K562 (cell line): ENCODE measurements around the gene RBM20. TPM values are rescaled to one million over a fixed set of nuclear protein-coding genes. Genes with fewer than 3 reads are reported as not detected.

ENCODE experiments used
- ATAC-seq: fragments of 200-7000 bp; cut with Tn5 transposase; 3 replicates; pipeline ENCODE4 v1.9.1; 2020; ENCODE audit warnings: moderate library complexity
- BruUV-seq: library from RNA; stranded (reverse); fragments of 400-500 nt; replicated peaks from 2 replicates; lab custom pipeline; 2021; lab: Mats Ljungman, UMichigan
- CTCF ChIA-PET: fragments of 300-600 bp; formaldehyde crosslinking; extraction: SDS; loops from one replicate; lab custom pipeline; 2021; ENCODE audit warnings: low intra/inter-chr PET ratio; lab: Yijun Ruan, JAX
- POLR2A ChIA-PET: fragments of 300-600, 350-650 bp; sonication (Branson Sonifier 250); formaldehyde crosslinking; extraction: SDS; loops from one replicate; lab custom pipeline; 2021; ENCODE audit warnings: antibody characterized with exemption, inconsistent platforms; lab: Yijun Ruan, JAX
- DNase-seq, 4 experiments: peaks; one replicate each; pipeline versions ENCODE4 v3.0.0 to v3.0.0-alpha.2; 2011 to 2018; ENCODE audit warnings: low spot score in 3 of 4, mixed read lengths in 3 of 4; ENCODE audit errors: extremely low read depth in 1 of 4
- FAIRE-seq: peaks from 2 replicates; lab custom pipeline; 2011; peaks lifted over from hg19 to GRCh38; lab: Jason Lieb, UNC
- H2AFZ ChIP-seq: 2 replicates; pipeline ENCODE4 v1.6.0; 2011; ENCODE audit warnings: low read depth, low read length, control low read depth, inconsistent platforms
- H3K27ac ChIP-seq: fragments of 200-600 bp; 3 replicates; pipeline ENCODE4 v1.8.0; 2011; ENCODE audit warnings: low read depth, mild to moderate bottlenecking, control low read depth, inconsistent platforms, low read length, moderate library complexity, mixed read lengths; ENCODE audit errors: extremely low read depth
- H3K27me3 ChIP-seq, 2 experiments: fragments of 300-600 bp in 1 of 2; 2 replicates in 1 of 2; 3 replicates in 1 of 2; pipeline versions ENCODE4 v1.6.0 to v1.8.0; 2011; ENCODE audit warnings: inconsistent platforms in 2 of 2, low read length in 2 of 2, mild to moderate bottlenecking in 1 of 2, mixed read lengths in 1 of 2, moderate library complexity in 1 of 2; ENCODE audit not compliant: control insufficient read depth in 2 of 2, insufficient read depth in 2 of 2
- H3K36me3 ChIP-seq: fragments of 300-600 bp; 3 replicates; pipeline ENCODE4 v1.8.0; 2011; ENCODE audit warnings: mild to moderate bottlenecking, low read length, inconsistent platforms; ENCODE audit not compliant: control insufficient read depth, insufficient read depth
- H3K4me1 ChIP-seq, 2 experiments: fragments of 200-600 bp in 1 of 2; replicated peaks in 1 of 2; 2 replicates in 1 of 2; 3 replicates in 1 of 2; pipeline versions ENCODE4 v1.5.1 to v1.8.0; 2011; ENCODE audit warnings: inconsistent platforms in 2 of 2, low read length in 2 of 2, mild to moderate bottlenecking in 1 of 2, mixed read lengths in 1 of 2, moderate library complexity in 1 of 2; ENCODE audit not compliant: control insufficient read depth in 2 of 2, insufficient read depth in 2 of 2
- H3K4me2 ChIP-seq: 2 replicates; pipeline ENCODE4 v1.6.1; 2011; ENCODE audit warnings: low read length, control low read depth, inconsistent platforms, mixed read lengths; ENCODE audit not compliant: insufficient read depth
- H3K4me3 ChIP-seq: fragments of 200-600 bp; sonication (generic), shearing (Covaris generic); 2 replicates; pipeline ENCODE4 v1.5.1; 2016; ENCODE audit warnings: control low read depth, inconsistent platforms
- H3K79me2 ChIP-seq: fragments of 200-600 bp; 3 replicates; pipeline ENCODE4 v1.8.0; 2011; ENCODE audit warnings: low read length, inconsistent platforms; ENCODE audit not compliant: control insufficient read depth, insufficient read depth
- H3K9ac ChIP-seq, 2 experiments: 2 replicates each; pipeline versions ENCODE4 v1.6.0 to v1.6.1; 2011; ENCODE audit warnings: low read depth in 2 of 2, low read length in 2 of 2, control low read depth in 1 of 2, inconsistent platforms in 1 of 2, mild to moderate bottlenecking in 1 of 2, mixed read lengths in 1 of 2; ENCODE audit not compliant: insufficient read depth in 1 of 2
- H3K9me1 ChIP-seq: one replicate; pipeline ENCODE4 v1.6.0; 2011; ENCODE audit warnings: inconsistent platforms, mild to moderate bottlenecking, low read length, moderate library complexity; ENCODE audit not compliant: control insufficient read depth, insufficient read depth
- H3K9me3 ChIP-seq: replicated peaks from 2 replicates; pipeline ENCODE4 v1.5.1; 2011; ENCODE audit warnings: low read depth, low read length, inconsistent platforms; ENCODE audit not compliant: control insufficient read depth, insufficient read depth
- H4K20me1 ChIP-seq: replicated peaks from 2 replicates; pipeline ENCODE4 v1.6.1; 2011; ENCODE audit warnings: low read length, inconsistent platforms, mixed read lengths; ENCODE audit not compliant: control insufficient read depth, insufficient read depth
- FOXJ3 ChIP-seq: sonication (generic); formaldehyde crosslinking; IDR thresholded peaks from 2 replicates; pipeline ENCODE4 v1.4.0; 2020; ENCODE audit warnings: mild to moderate bottlenecking, missing genetic modification reagents
- HDAC6 ChIP-seq: IDR thresholded peaks from 2 replicates; pipeline ENCODE4 v1.6.1; 2012; ENCODE audit warnings: low read depth, mild to moderate bottlenecking, control low read depth, inconsistent platforms, low read length, moderate library complexity
- KHSRP ChIP-seq: fragments of 450-650 bp; IDR thresholded peaks from 2 replicates; pipeline ENCODE4 v1.6.1; 2017
- LCOR ChIP-seq: sonication (generic); formaldehyde crosslinking; IDR thresholded peaks from 2 replicates; pipeline ENCODE4 v1.8.0; 2022; ENCODE audit warnings: mild to moderate bottlenecking, missing genetic modification reagents
- MXI1 ChIP-seq: IDR thresholded peaks from 2 replicates; pipeline ENCODE4 v1.6.1; 2011; ENCODE audit warnings: low read depth, mild to moderate bottlenecking, improper control_type of control experiment, low read length
- POLR3A ChIP-seq: IDR thresholded peaks from 2 replicates; pipeline ENCODE4 v1.6.1; 2011; ENCODE audit warnings: borderline replicate concordance, mild to moderate bottlenecking, moderate library complexity; ENCODE audit not compliant: insufficient read length, insufficient read depth; ENCODE audit errors: extremely low read depth
- SMAD3 ChIP-seq: fragments of 450-650 bp; formaldehyde crosslinking; conservative IDR thresholded peaks from 2 replicates; pipeline ENCODE4 v1.4.0; 2020; ENCODE audit warnings: mild to moderate bottlenecking
- TAF9B ChIP-seq: fragments of 450-650 bp; IDR thresholded peaks from 2 replicates; pipeline ENCODE4 v1.6.1; 2018; ENCODE audit warnings: mild to moderate bottlenecking; ENCODE audit not compliant: partially characterized antibody
- TBP ChIP-seq: optimal IDR thresholded peaks from 2 replicates; pipeline ENCODE3; 2011; ENCODE audit warnings: low read depth, low read length, improper control_type of control experiment
- ZNF224 ChIP-seq: sonication (generic); formaldehyde crosslinking; IDR thresholded peaks from 2 replicates; pipeline ENCODE4 v1.8.0; 2022; ENCODE audit warnings: mild to moderate bottlenecking, missing genetic modification reagents
- ZNF354B ChIP-seq: fragments of 250-450 bp; sonication (Bioruptor Pico); IDR thresholded peaks from 2 replicates; pipeline ENCODE4 v1.4.0; 2020
- ZNF699 ChIP-seq: fragments of 250-450 bp; sonication (Bioruptor Pico); IDR thresholded peaks from 2 replicates; pipeline ENCODE4 v1.8.0; 2021; ENCODE audit warnings: mild to moderate bottlenecking, moderate library complexity; ENCODE audit not compliant: insufficient replicate concordance
- WGBS: fragments of 100-300 bp; shearing (Covaris generic); methylation state at CpG from one replicate; pipeline ENCODE4 v1.1.6; 2016; ENCODE audit warnings: low coverage, mixed read lengths; ENCODE audit not compliant: insufficient coverage; ENCODE audit errors: missing lambda C conversion rate; 5-methylcytosine and 5-hydroxymethylcytosine counted together
- in situ Hi-C: fragments of 300-500 bp; cut with MboI; formaldehyde crosslinking; loops from 4 replicates; pipeline ENCODE4 v1.15.0; 2018; ENCODE audit warnings: inconsistent platforms, mixed read lengths
- intact Hi-C: fragments of 100-400 bp; cut with micrococcal nuclease; formaldehyde crosslinking; loops from 2 replicates; pipeline ENCODE4 v1.14.2; 2022
- polyA plus RNA-seq, 8 experiments: library from polyadenylated mRNA; depleted of rRNA in 4 of 8; stranded (reverse) in 5 of 8; unstranded in 3 of 8; fragments of >200 nt; fragmentation: Nextera tagmentation in 2 of 8; fragmentation: Illumina TruSeq in 1 of 8; extraction: Ambion mirVana in 2 of 8; extraction: Trizol in 1 of 8; gene quantifications; 2 replicates each; pipeline versions ENCODE4 v1.2.1 to v1.2.3, GENCODE V29; 2011 to 2014; ENCODE audit warnings: inconsistent platforms in 1 of 8, missing spikeins in 1 of 8
- total RNA-seq, 7 experiments: library from RNA; depleted of rRNA in 6 of 7; stranded (reverse); fragments of >200 nt in 6 of 7; fragmentation: Illumina TruSeq in 2 of 7; extraction: Trizol in 2 of 7; gene quantifications; 2 replicates each; pipeline versions ENCODE4 v1.2.1 to v1.2.3, GENCODE V29; 2011 to 2021; ENCODE audit warnings: low replicate concordance in 1 of 7
- TF ChIP-seq, protein P1 (sequence below), 3 experiments: fragments of 200-800 bp in 1 of 3; fragments of 250-450 bp in 1 of 3; fragments of 450-650 bp in 1 of 3; sonication (Bioruptor Pico) in 1 of 3; sonication (Bioruptor generic) in 1 of 3; formaldehyde crosslinking in 1 of 3; IDR thresholded peaks; 2 replicates each; pipeline versions ENCODE4 v1.6.1 to v1.8.0; 2016 to 2022; ENCODE audit warnings: mild to moderate bottlenecking in 2 of 3, missing genetic modification characterization in 2 of 3, missing compliant biosample characterization in 1 of 3, moderate library complexity in 1 of 3
- TF ChIP-seq, protein P2 (sequence below): fragments of 450-650 bp; IDR thresholded peaks from 2 replicates; pipeline ENCODE4 v1.7.0; 2016; ENCODE audit warnings: borderline replicate concordance
- TF ChIP-seq, protein P3 (sequence below): fragments of 250-450 bp; sonication (Bioruptor Pico); IDR thresholded peaks from 2 replicates; pipeline ENCODE4 v1.8.0; 2021; ENCODE audit warnings: borderline replicate concordance, mild to moderate bottlenecking, moderate library complexity; ENCODE audit not compliant: poor library complexity, severe bottlenecking

RBM20 gene
- total and polyA plus RNA-seq, 9 of the 15 experiments (the other 6 are each of a cell fraction or from before 2014, with no cell fraction given) = 0.63 to 5.7 (median 3.2) TPM

DNA sequence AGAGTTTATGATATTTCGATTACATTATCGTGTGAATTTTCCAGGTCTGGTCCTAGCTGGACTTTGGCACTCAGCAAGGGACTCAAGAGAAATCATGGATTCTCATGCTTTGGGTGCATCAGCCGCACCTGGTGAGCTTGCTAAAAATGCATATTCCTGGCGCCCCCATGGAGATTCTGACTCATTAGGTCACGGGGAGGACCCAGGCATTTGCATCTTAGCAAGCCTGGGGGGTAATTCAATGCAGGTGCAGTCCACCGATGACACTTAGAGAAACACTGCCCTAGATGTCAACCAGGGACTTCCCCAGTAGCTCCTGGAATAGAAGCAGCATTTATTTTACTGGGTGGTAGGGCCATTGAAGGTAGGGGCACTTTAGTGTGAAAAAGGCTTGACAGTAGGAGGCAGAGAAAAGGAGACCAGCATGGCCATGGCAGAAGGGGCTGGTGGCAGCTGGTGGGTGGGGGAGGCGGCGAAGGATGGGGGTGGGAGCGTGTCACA lies 197.7 kb downstream of the RBM20 start (continued):
- TF ChIP-seq, protein P1, sequence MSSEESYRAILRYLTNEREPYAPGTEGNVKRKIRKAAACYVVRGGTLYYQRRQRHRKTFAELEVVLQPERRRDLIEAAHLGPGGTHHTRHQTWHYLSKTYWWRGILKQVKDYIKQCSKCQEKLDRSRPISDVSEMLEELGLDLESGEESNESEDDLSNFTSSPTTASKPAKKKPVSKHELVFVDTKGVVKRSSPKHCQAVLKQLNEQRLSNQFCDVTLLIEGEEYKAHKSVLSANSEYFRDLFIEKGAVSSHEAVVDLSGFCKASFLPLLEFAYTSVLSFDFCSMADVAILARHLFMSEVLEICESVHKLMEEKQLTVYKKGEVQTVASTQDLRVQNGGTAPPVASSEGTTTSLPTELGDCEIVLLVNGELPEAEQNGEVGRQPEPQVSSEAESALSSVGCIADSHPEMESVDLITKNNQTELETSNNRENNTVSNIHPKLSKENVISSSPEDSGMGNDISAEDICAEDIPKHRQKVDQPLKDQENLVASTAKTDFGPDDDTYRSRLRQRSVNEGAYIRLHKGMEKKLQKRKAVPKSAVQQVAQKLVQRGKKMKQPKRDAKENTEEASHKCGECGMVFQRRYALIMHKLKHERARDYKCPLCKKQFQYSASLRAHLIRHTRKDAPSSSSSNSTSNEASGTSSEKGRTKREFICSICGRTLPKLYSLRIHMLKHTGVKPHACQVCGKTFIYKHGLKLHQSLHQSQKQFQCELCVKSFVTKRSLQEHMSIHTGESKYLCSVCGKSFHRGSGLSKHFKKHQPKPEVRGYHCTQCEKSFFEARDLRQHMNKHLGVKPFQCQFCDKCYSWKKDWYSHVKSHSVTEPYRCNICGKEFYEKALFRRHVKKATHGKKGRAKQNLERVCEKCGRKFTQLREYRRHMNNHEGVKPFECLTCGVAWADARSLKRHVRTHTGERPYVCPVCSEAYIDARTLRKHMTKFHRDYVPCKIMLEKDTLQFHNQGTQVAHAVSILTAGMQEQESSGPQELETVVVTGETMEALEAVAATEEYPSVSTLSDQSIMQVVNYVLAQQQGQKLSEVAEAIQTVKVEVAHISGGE (CRISPR knock-in tag; IDR thresholded peaks at IDR 0.05) = no peak
- no peak for TF ChIP-seq ZNF224 (CRISPR knock-in tag)
- TF ChIP-seq FOXJ3 (CRISPR knock-in tag) = no peak
- no peak for TF ChIP-seq LCOR

DNA sequence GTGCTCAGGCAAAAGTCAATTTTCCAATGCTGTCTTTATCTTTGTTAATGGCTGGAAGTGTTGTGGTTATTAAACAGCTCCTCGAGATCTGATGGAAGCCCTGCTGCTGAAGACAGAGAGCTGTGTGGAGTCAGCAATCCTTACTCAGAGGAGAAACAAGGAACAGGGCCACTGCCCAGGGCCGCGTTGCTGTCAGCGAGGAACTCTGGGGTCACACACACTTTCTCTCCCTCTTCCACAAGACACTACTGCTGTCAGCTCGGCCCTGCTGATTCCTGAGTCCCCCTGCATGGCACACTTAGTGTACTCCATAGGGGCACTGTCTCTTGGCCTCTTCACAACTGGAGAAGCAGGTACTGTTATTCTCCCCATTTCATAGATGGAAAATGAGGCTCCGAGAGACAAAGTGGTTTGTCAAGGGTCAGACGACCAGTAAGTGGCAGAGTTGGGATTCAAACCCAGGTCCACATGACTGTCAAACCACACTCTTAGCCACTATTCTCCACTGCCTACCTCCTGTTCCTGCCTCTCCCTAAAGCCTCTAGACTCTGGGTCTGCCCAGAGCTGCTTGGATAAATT lies 198.3 kb downstream of the RBM20 start:
- Histone ChIP-seq H4K20me1 (no peaks in the 10 kb centered on the region), H3K9me1 (no peaks in the 10 kb centered on the region), H3K79me2 (no peaks in the 10 kb centered on the region), H3K4me2 (no peak overlapping the region), H3K9me3 (no peaks in the 10 kb centered on the region), H3K27me3 (no peaks in the 10 kb centered on the region), H3K27ac (no peak overlapping the region), H2AFZ (no peak overlapping the region), H3K9ac (no peak overlapping the region), H3K4me1 (peaks cover 6 to 16% of the 10 kb centered on the region in 2 experiments; a peak in 4 of 5 replicates), H3K36me3 (no peaks in the 10 kb centered on the region; the same call in 2 of the 3 replicates), H3K4me3 (no peak overlapping the region)
- ATAC-seq (no peak), DNase-seq (no peak), FAIRE-seq (no peak)
- BruUV-seq = TSS peak; percentile 99
- POLR2A ChIA-PET = no interaction called here
- CTCF ChIA-PET = no interaction called here
- WGBS = 59% methylated on average over 4 of the region's 7 CpGs
- in situ Hi-C loops (no loop called here), intact Hi-C loops (no loop called here)
- TF ChIP-seq, protein P2, sequence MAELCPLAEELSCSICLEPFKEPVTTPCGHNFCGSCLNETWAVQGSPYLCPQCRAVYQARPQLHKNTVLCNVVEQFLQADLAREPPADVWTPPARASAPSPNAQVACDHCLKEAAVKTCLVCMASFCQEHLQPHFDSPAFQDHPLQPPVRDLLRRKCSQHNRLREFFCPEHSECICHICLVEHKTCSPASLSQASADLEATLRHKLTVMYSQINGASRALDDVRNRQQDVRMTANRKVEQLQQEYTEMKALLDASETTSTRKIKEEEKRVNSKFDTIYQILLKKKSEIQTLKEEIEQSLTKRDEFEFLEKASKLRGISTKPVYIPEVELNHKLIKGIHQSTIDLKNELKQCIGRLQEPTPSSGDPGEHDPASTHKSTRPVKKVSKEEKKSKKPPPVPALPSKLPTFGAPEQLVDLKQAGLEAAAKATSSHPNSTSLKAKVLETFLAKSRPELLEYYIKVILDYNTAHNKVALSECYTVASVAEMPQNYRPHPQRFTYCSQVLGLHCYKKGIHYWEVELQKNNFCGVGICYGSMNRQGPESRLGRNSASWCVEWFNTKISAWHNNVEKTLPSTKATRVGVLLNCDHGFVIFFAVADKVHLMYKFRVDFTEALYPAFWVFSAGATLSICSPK = no peak
- no peak for TF ChIP-seq ZNF354B (CRISPR knock-in tag)
- TF ChIP-seq KHSRP = no peak
- no peak for TF ChIP-seq TAF9B
- no peak for TF ChIP-seq HDAC6
- TF ChIP-seq SMAD3 (CRISPR knock-in tag) = no peak
- TF ChIP-seq, protein P3, sequence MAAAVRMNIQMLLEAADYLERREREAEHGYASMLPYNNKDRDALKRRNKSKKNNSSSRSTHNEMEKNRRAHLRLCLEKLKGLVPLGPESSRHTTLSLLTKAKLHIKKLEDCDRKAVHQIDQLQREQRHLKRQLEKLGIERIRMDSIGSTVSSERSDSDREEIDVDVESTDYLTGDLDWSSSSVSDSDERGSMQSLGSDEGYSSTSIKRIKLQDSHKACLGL (CRISPR knock-in tag) = no peak
- no peak for TF ChIP-seq ZNF699 (CRISPR knock-in tag)
- TF ChIP-seq TBP = peak; percentile 40
- TF ChIP-seq POLR3A = peak; percentile 37
- no peak for TF ChIP-seq MXI1
